Activated CD8-positive, alpha-beta T cell treated with anti-CD3 and anti-CD28 coated beads, Interleukin-2, amount 10 ng/mL, durations not matched to agents 7 days and 5 days (primary cell): Measurements from ENCODE around the gene TMEM145. TPM values are rescaled to one million over a fixed set of nuclear protein-coding genes. Genes with fewer than 3 reads are reported as not detected.

Experiments used
- ATAC-seq: fragments of 150-1000 bp; cut with Tn5 transposase; one replicate; pipeline ENCODE4 v1.10.0; 2021; ENCODE audit warnings: moderate library complexity
- CTCF ChIA-PET: fragments of 350-600 bp; sonication (Branson Sonifier 250); formaldehyde crosslinking; loops from one replicate; lab custom pipeline; 2021; ENCODE audit warnings: antibody characterized with exemption; lab: Charles Lee
- POLR2A ChIA-PET: fragments of 350-600 bp; sonication (Branson Sonifier 250); formaldehyde crosslinking; loops from one replicate; lab custom pipeline; 2021; ENCODE audit warnings: antibody characterized with exemption; lab: Charles Lee
- DNase-seq: peaks from one replicate; pipeline ENCODE4 v3.0.0-alpha.2; 2020
- H3K27ac Mint-ChIP-seq: one replicate; pipeline ENCODE4 v1.8.0; 2021; ENCODE audit warnings: mild to moderate bottlenecking, mixed read lengths
- H3K27me3 Mint-ChIP-seq: one replicate; pipeline ENCODE4 v1.8.0; 2021; ENCODE audit warnings: low read depth, mixed read lengths
- H3K36me3 Mint-ChIP-seq: one replicate; pipeline ENCODE4 v1.8.0; 2021; ENCODE audit warnings: low read depth, mixed read lengths
- H3K4me1 Mint-ChIP-seq: one replicate; pipeline ENCODE4 v1.8.0; 2021; ENCODE audit warnings: low read depth, mixed read lengths
- H3K4me3 Mint-ChIP-seq: one replicate; pipeline ENCODE4 v1.8.0; 2021; ENCODE audit warnings: mild to moderate bottlenecking, mixed read lengths
- H3K9me3 Mint-ChIP-seq: one replicate; pipeline ENCODE4 v1.8.0; 2022; ENCODE audit warnings: mixed read lengths; ENCODE audit not compliant: insufficient read depth
- total RNA-seq, 2 experiments: library from RNA; stranded (reverse); gene quantifications; one replicate each; pipeline ENCODE4 v1.2.3, GENCODE V29; 2021

The TMEM145 gene
- total RNA-seq, 2 experiments from 2014 or later: 0.37 TPM; not detected in 1

GRCh38 chr19:42355896-42356295 lies 42.8 kb downstream of the TMEM145 start:
- ATAC-seq: no peak
- H3K4me1 Mint-ChIP-seq: peaks cover 7% of the 10 kb centered on the region
- ChIA-PET POLR2A (interaction anchor here (0.5 kb wide), 1 partner anchor 26 kb away, joined by 3 read pairs; no protein-coding TSS in a partner anchor), CTCF (no interaction called here)
- H3K27ac Mint-ChIP-seq: no peak overlapping the region
- no peaks in the 10 kb centered on the region for H3K36me3 Mint-ChIP-seq
- H3K9me3 Mint-ChIP-seq: no peaks in the 10 kb centered on the region
- no peak for DNase-seq
- H3K4me3 Mint-ChIP-seq: no peak overlapping the region
- H3K27me3 Mint-ChIP-seq: no peaks in the 10 kb centered on the region

DNA sequence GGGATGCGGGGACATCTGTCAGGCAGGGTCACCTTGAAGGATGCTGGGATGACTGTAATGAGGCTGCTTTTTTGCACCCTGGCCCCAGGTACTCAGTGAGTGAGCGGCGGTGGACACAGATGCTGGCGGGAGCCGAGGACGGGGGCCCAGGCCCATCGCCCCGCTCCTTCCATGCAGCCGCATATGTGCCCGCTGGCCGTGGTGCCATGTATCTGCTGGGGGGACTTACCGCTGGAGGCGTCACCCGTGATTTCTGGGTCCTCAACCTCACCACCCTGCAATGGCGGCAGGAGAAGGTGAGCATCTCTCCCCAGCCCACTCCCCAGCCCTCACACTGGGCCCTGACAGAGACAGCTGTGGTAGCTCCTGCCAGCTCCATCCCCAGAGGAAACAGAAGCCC lies 43.6 kb downstream of the TMEM145 start:
- H3K9me3 Mint-ChIP-seq: no peaks in the 10 kb centered on the region
- ChIA-PET CTCF (no interaction called here), POLR2A (no interaction called here)
- no peak overlapping the region for H3K27ac Mint-ChIP-seq
- no peak overlapping the region for H3K4me3 Mint-ChIP-seq
- H3K36me3 Mint-ChIP-seq: no peaks in the 10 kb centered on the region
- peaks cover 7% of the 10 kb centered on the region for H3K4me1 Mint-ChIP-seq
- H3K27me3 Mint-ChIP-seq: no peaks in the 10 kb centered on the region
- no peak for ATAC-seq
- DNase-seq: no peak

GRCh38 chr19:42357290-42357689 lies 44.2 kb downstream of the TMEM145 start:
- Mint-ChIP-seq H3K9me3 (no peaks in the 10 kb centered on the region), H3K4me1 (peaks cover 7% of the 10 kb centered on the region), H3K27ac (no peak overlapping the region), H3K36me3 (no peaks in the 10 kb centered on the region), H3K4me3 (no peak overlapping the region), H3K27me3 (no peaks in the 10 kb centered on the region)
- ChIA-PET POLR2A (interaction anchor here (1.0 kb wide), 1 partner anchor 15 kb away, joined by 3 read pairs; no protein-coding TSS in a partner anchor), CTCF (no interaction called here)
- no peak for DNase-seq
- ATAC-seq: no peak

DNA sequence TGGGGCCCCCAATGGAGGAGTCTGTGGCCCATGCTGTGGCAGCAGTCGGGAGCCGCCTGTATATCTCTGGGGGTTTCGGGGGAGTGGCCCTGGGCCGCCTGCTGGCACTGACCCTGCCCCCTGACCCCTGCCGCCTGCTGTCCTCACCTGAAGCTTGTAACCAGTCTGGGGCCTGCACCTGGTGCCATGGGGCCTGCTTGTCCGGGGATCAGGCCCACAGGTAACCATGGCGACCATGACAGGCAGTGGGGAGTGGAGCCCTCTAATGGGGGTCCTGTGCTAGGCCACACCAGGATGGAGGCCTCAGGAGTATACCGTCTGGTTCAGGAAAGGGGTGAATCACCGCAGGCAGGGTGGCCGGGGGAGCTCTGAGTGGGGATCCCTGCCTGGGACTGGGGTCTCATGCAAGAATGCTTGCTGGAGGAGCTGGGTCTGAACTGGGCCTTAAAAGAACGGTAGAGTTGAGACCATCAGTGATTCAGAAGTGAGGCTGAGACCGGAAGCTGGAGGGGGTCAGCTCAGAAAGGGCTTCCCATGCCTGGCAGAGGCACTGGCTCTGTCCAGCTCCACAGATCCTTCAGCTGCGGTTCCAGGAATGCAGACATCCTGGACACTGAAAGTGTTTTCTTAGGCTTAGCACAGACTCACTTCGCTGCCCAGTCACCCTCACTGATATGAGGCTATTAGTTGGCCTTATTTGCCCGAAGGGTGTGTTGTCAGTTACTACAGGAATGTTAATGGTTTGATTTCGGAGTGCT lies 47.9 kb downstream of the TMEM145 start:
- Mint-ChIP-seq H3K27me3 (no peaks in the 10 kb centered on the region), H3K9me3 (no peaks in the 10 kb centered on the region), H3K4me3 (no peak overlapping the region), H3K27ac (no peak overlapping the region), H3K36me3 (peaks cover 7% of the 10 kb centered on the region), H3K4me1 (peaks cover 7% of the 10 kb centered on the region)
- POLR2A ChIA-PET: no interaction called here
- DNase-seq (no peak), ATAC-seq (no peak)
- CTCF ChIA-PET: no interaction called here

GRCh38 chr19:42361545-42361910 lies 48.4 kb downstream of the TMEM145 start:
- Mint-ChIP-seq H3K4me1 (peaks cover 7% of the 10 kb centered on the region), H3K27me3 (no peaks in the 10 kb centered on the region), H3K27ac (peak overlapping the region; percentile 25), H3K9me3 (no peaks in the 10 kb centered on the region), H3K4me3 (no peak overlapping the region), H3K36me3 (peaks cover 7% of the 10 kb centered on the region)
- ChIA-PET POLR2A (no interaction called here), CTCF (no interaction called here)
- no peak for ATAC-seq
- no peak for DNase-seq

GRCh38 chr19:42362342-42362741 lies 49.2 kb downstream of the TMEM145 start:
- no peaks in the 10 kb centered on the region for H3K9me3 Mint-ChIP-seq
- peaks cover 7% of the 10 kb centered on the region for H3K4me1 Mint-ChIP-seq
- H3K4me3 Mint-ChIP-seq: no peak overlapping the region
- no peaks in the 10 kb centered on the region for H3K27me3 Mint-ChIP-seq
- POLR2A ChIA-PET: no interaction called here
- DNase-seq: no peak
- H3K36me3 Mint-ChIP-seq: peaks cover 7% of the 10 kb centered on the region
- no peak overlapping the region for H3K27ac Mint-ChIP-seq
- CTCF ChIA-PET: no interaction called here
- no peak for ATAC-seq

GRCh38 chr19:42362891-42363440 lies 49.9 kb downstream of the TMEM145 start:
- POLR2A ChIA-PET: no interaction called here
- CTCF ChIA-PET: no interaction called here
- Mint-ChIP-seq H3K36me3 (peaks cover 7% of the 10 kb centered on the region), H3K4me1 (peaks cover 7% of the 10 kb centered on the region), H3K27me3 (no peaks in the 10 kb centered on the region), H3K27ac (peak overlapping the region; percentile 4), H3K9me3 (no peaks in the 10 kb centered on the region), H3K4me3 (no peak overlapping the region)
- ATAC-seq (no peak), DNase-seq (no peak)

DNA sequence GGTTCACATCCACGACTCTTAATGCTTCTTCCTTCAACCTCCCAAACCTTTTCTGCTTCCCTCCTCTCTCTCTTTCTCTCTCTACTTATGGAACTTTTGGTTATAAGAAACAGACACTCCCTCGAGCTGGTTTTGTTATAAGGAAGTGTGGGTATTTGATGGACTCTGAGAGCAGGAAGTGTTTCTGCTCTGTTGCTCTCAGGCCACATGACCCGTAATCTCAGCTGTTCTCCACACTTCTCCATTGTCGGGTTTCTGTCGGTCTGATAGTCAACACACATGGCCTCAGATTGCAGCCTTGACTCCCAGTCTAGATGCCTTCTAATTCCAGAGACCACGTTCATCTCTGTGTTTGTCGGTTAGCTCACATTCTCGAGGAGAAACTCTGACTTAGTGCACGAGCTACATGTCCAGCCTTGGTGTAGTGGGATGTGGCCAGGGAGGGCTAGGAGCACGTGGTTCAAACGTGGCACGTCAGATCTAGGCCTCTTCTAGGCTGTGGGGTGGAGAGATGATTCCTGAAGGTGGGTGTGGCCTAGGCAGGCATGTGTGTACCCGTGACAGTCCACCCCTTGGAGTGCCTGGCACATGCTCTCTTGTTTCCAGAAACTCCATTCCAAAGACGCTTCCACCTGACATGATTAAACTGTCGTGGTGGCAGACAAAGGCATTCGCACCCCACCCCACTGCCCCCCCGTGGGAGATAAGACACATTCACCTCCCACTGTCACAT lies 50.7 kb downstream of the TMEM145 start:
- ChIA-PET POLR2A (no interaction called here), CTCF (no interaction called here)
- no peak for ATAC-seq
- Mint-ChIP-seq H3K27ac (no peak overlapping the region), H3K27me3 (no peaks in the 10 kb centered on the region), H3K9me3 (no peaks in the 10 kb centered on the region), H3K4me1 (peaks cover 2% of the 10 kb centered on the region), H3K4me3 (no peak overlapping the region), H3K36me3 (peaks cover 7% of the 10 kb centered on the region)
- no peak for DNase-seq

- no peak overlapping the region for H3K4me3 Mint-ChIP-seq
- no peak overlapping the region for H3K27ac Mint-ChIP-seq
- DNase-seq (no peak), ATAC-seq (no peak)
- H3K4me1 Mint-ChIP-seq: no peaks in the 10 kb centered on the region
- H3K27me3 Mint-ChIP-seq: no peaks in the 10 kb centered on the region
- peaks cover 7% of the 10 kb centered on the region for H3K36me3 Mint-ChIP-seq
- ChIA-PET POLR2A (no interaction called here), CTCF (no interaction called here)
- no peaks in the 10 kb centered on the region for H3K9me3 Mint-ChIP-seq
Observed at GRCh38 chr19:42366673-42367072, 53.6 kb downstream of the TMEM145 start.

GRCh38 chr19:42367929-42368328 lies 54.8 kb downstream of the TMEM145 start:
- H3K9me3 Mint-ChIP-seq: no peaks in the 10 kb centered on the region
- ATAC-seq: no peak
- peaks cover 7% of the 10 kb centered on the region for H3K36me3 Mint-ChIP-seq
- no peak overlapping the region for H3K27ac Mint-ChIP-seq
- H3K4me3 Mint-ChIP-seq: no peak overlapping the region
- POLR2A ChIA-PET: no interaction called here
- CTCF ChIA-PET: no interaction called here
- no peaks in the 10 kb centered on the region for H3K27me3 Mint-ChIP-seq
- H3K4me1 Mint-ChIP-seq: no peaks in the 10 kb centered on the region
- no peak for DNase-seq

DNA sequence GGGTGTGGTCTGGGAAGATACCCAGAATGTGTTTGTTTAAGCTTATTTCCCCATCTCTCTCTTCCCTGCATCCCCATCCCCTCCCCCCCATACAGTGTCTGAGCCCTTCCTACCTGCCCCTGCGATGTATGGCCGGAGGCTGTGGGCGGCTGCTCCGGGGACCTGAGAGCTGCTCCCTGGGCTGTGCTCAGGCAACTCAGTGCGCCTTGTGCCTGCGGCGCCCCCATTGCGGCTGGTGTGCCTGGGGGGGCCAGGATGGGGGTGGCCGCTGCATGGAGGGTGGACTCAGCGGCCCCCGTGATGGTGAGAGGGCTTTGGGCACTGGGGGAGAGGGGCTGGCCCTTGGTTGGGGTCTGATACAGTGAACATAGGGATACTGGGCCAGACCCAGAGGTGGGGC lies 55.3 kb downstream of the TMEM145 start:
- H3K36me3 Mint-ChIP-seq: peaks cover 4% of the 10 kb centered on the region
- ChIA-PET CTCF (no interaction called here), POLR2A (no interaction called here)
- H3K4me1 Mint-ChIP-seq: no peaks in the 10 kb centered on the region
- H3K27me3 Mint-ChIP-seq: no peaks in the 10 kb centered on the region
- DNase-seq: no peak
- H3K27ac Mint-ChIP-seq: no peak overlapping the region
- no peaks in the 10 kb centered on the region for H3K9me3 Mint-ChIP-seq
- no peak for ATAC-seq
- H3K4me3 Mint-ChIP-seq: no peak overlapping the region

- POLR2A ChIA-PET: no interaction called here
- Mint-ChIP-seq H3K4me1 (no peaks in the 10 kb centered on the region), H3K4me3 (no peak overlapping the region), H3K9me3 (no peaks in the 10 kb centered on the region), H3K36me3 (peaks cover under 1% of the 10 kb centered on the region), H3K27me3 (no peaks in the 10 kb centered on the region), H3K27ac (no peak overlapping the region)
- DNase-seq (no peak), ATAC-seq (no peak)
- CTCF ChIA-PET: no interaction called here
Observed at GRCh38 chr19:42368765-42369164, 55.7 kb downstream of the TMEM145 start.
